H1 (cell line): ENCODE measurements around the gene ASB6.

Experiments used
- CTCF ChIP-seq, 3 experiments: IDR thresholded peaks; 1 replicate in 2 of 3; 2 replicates in 1 of 3; pipeline versions ENCODE4 v1.5.1 to v1.6.1; 2011; ENCODE audit warnings: low read length in 3 of 3, mild to moderate bottlenecking in 3 of 3, inconsistent platforms in 2 of 3, low read depth in 1 of 3, moderate library complexity in 1 of 3; ENCODE audit not compliant: insufficient read depth in 1 of 3; ENCODE audit errors: control extremely low read depth in 1 of 3
- EP300 ChIP-seq, 2 experiments: IDR thresholded peaks; 1 replicate in 1 of 2; 2 replicates in 1 of 2; pipeline ENCODE4 v1.6.1; 2011 to 2012; ENCODE audit warnings: low read depth in 2 of 2, low read length in 2 of 2, mild to moderate bottlenecking in 2 of 2, borderline replicate concordance in 1 of 2, inconsistent platforms in 1 of 2, moderate library complexity in 1 of 2
- RAD21 ChIP-seq, 2 experiments: IDR thresholded peaks in 1 of 2; conservative IDR thresholded peaks in 1 of 2; 2 replicates each; pipeline ENCODE4 v1.6.1; 2011; ENCODE audit warnings: low read depth in 2 of 2, low read length in 2 of 2, improper control_type of control experiment in 1 of 2, inconsistent platforms in 1 of 2, mild to moderate bottlenecking in 1 of 2, moderate library complexity in 1 of 2
- RBBP5 ChIP-seq: IDR thresholded peaks from 2 replicates; pipeline ENCODE4 v1.7.1; 2012; ENCODE audit warnings: low read depth, mild to moderate bottlenecking, inconsistent platforms, low read length, moderate library complexity, borderline replicate concordance
- SIX5 ChIP-seq: IDR thresholded peaks from 2 replicates; pipeline ENCODE4 v1.6.1; 2011; ENCODE audit warnings: mild to moderate bottlenecking, low read depth, low read length
- USF2 ChIP-seq: IDR thresholded peaks from 2 replicates; pipeline ENCODE4 v1.6.1; 2011; ENCODE audit warnings: low read length, improper control_type of control experiment

GRCh38 chr9:129586685-129587084 lies 55.3 kb downstream of the ASB6 start:
- TF ChIP-seq RBBP5: no peak
- TF ChIP-seq CTCF (IDR thresholded peaks at IDR 0.05; ENCODE audit: control extremely low read depth in 1 of 3, insufficient read depth in 1 of 3, low read depth in 1 of 3, low read length in 3 of 3): no peak
- TF ChIP-seq RAD21 (IDR thresholded peaks at IDR 0.05 in 1 of 2, conservative IDR thresholded peaks at IDR 0.05 in 1 of 2; ENCODE audit: low read depth in 2 of 2, low read length in 2 of 2): no peak
- TF ChIP-seq EP300 (IDR thresholded peaks at IDR 0.05; ENCODE audit: borderline replicate concordance in 1 of 2, low read depth in 2 of 2, low read length in 2 of 2): no peak
- TF ChIP-seq SIX5: no peak
- TF ChIP-seq USF2: no peak
